GM03348 (cell line): ENCODE measurements around the gene MOXD1.
"Not testable (repeated sequence)": the region's sequence is repeated elsewhere in the genome, so short reads cannot be mapped to it uniquely, and the experiment has no call there.

Experiments
- DNase-seq: peaks from one replicate; pipeline ENCODE4 v3.0.0; 2012; ENCODE audit warnings: low spot score

MOXD1 gene

GRCh38 chr6:132354517-132355167 lies 46.6 kb downstream of the MOXD1 start:
- no peak for DNase-seq

GRCh38 chr6:132351986-132352385 lies 49.3 kb downstream of the MOXD1 start:
- DNase-seq, result not testable (repeated sequence)

- DNase-seq, result no peak
Measured at GRCh38 chr6:132348231-132348630, 53.0 kb downstream of the MOXD1 start.

- DNase-seq, result no peak
Measured at GRCh38 chr6:132344811-132345210, 56.5 kb downstream of the MOXD1 start.

GRCh38 chr6:132341646-132342045 lies 59.6 kb downstream of the MOXD1 start:
- DNase-seq, result no peak

GRCh38 chr6:132334521-132334885 lies 66.8 kb downstream of the MOXD1 start:
- DNase-seq, result no peak

- DNase-seq, result peak; percentile 79
Measured at GRCh38 chr6:132333639-132334520, 67.4 kb downstream of the MOXD1 start.

GRCh38 chr6:132330759-132331158 lies 70.5 kb downstream of the MOXD1 start:
- no peak for DNase-seq

GRCh38 chr6:132322398-132322797 lies 78.9 kb downstream of the MOXD1 start:
- peak; percentile 63 for DNase-seq

GRCh38 chr6:132320007-132320406 lies 81.3 kb downstream of the MOXD1 start:
- DNase-seq, result peak; percentile 28

GRCh38 chr6:132316970-132317369 lies 84.3 kb downstream of the MOXD1 start:
- no peak for DNase-seq

- DNase-seq, result no peak
Measured at GRCh38 chr6:132314432-132314831, 86.8 kb downstream of the MOXD1 start.

- DNase-seq, result no peak
Measured at GRCh38 chr6:132310921-132311320, 90.4 kb downstream of the MOXD1 start.

GRCh38 chr6:132310151-132310550 lies 91.1 kb downstream of the MOXD1 start:
- not testable (repeated sequence) for DNase-seq

GRCh38 chr6:132304891-132305305 lies 96.4 kb downstream of the MOXD1 start:
- no peak for DNase-seq

GRCh38 chr6:132300323-132300949 lies 100.8 kb downstream of the MOXD1 start:
- peak; percentile 61 for DNase-seq

GRCh38 chr6:132298344-132298949 lies 102.8 kb downstream of the MOXD1 start:
- peak; percentile 48 for DNase-seq

- DNase-seq, result no peak
Measured at GRCh38 chr6:132289756-132290155, 111.5 kb downstream of the MOXD1 start.

- no peak for DNase-seq
Measured at GRCh38 chr6:132287101-132287500, 114.2 kb downstream of the MOXD1 start.

- DNase-seq, result no peak
Measured at GRCh38 chr6:132286298-132287019, 114.8 kb downstream of the MOXD1 start.

GRCh38 chr6:132285004-132285780 lies 116.1 kb downstream of the MOXD1 start:
- no peak for DNase-seq
